ENCODE data around the gene UPP2. TPM values are rescaled to one million over a fixed set of nuclear protein-coding genes. Genes with fewer than 3 reads are reported as not detected.

Gene UPP2
- total and polyA plus RNA-seq, 2 of the 13 experiments (the other 11 are each of a cell fraction or from before 2014, with no cell fraction given): 0.07 to 0.28 TPM

GRCh38 chr2:158101384-158101926 is at the start of gene UPP2 (continued):
- TF ChIP-seq ZNF503 (CRISPR knock-in tag; IDR thresholded peaks at IDR 0.05) (0 out of 2 replicates have a peak, but pooled peaks have one; percentile 17), SRSF4 (IDR thresholded peaks at IDR 0.05; ENCODE audit: low read depth, low read length, poor library complexity, severe bottlenecking) (no peak), MED1 (CRISPR knock-in tag; IDR thresholded peaks at IDR 0.05) (peak; percentile 73), ZNF34 (CRISPR knock-in tag; IDR thresholded peaks at IDR 0.05; ENCODE audit: borderline replicate concordance) (no peak), ZBTB21 (CRISPR knock-in tag; IDR thresholded peaks at IDR 0.05) (no peak), HMG20B (CRISPR knock-in tag; conservative IDR thresholded peaks at IDR 0.05) (0 out of 2 replicates have a peak, but pooled peaks have one; percentile 20), ZGPAT (CRISPR knock-in tag; IDR thresholded peaks at IDR 0.05) (peak; percentile 34; the same call in 1 of the 2 replicates), ZNF18 (CRISPR knock-in tag; IDR thresholded peaks at IDR 0.05; ENCODE audit: insufficient replicate concordance) (peak; percentile 70), ZBTB8A (CRISPR knock-in tag; IDR thresholded peaks at IDR 0.05; ENCODE audit: borderline replicate concordance, low read depth) (no peak), ZNF652 (CRISPR knock-in tag; IDR thresholded peaks at IDR 0.05; ENCODE audit: borderline replicate concordance, low read depth) (peak; percentile 54; the same call in 1 of the 2 replicates), FOXP1 (IDR thresholded peaks at IDR 0.05) (no peak), FOXP1 (CRISPR knock-in tag; IDR thresholded peaks at IDR 0.05) (peak; percentile 32; the same call in 1 of the 2 replicates), SP4 (CRISPR knock-in tag; IDR thresholded peaks at IDR 0.05) (no peak), PAXIP1 (CRISPR knock-in tag; conservative IDR thresholded peaks at IDR 0.05) (peak; percentile 74), ZNF670 (CRISPR knock-in tag; IDR thresholded peaks at IDR 0.05; ENCODE audit: borderline replicate concordance) (no peak), MLLT10 (CRISPR knock-in tag; IDR thresholded peaks at IDR 0.05) (no peak), HOMEZ (CRISPR knock-in tag; IDR thresholded peaks at IDR 0.05; ENCODE audit: low read depth) (peak; percentile 65; the same call in 1 of the 2 replicates)
